Fibroblast of villous mesenchyme (primary cell): ENCODE data around the gene SRGAP3. TPM values are rescaled to one million over a fixed set of nuclear protein-coding genes. Genes with fewer than 3 reads are reported as not detected.

ENCODE experiments used
- DNase-seq: peaks from one replicate; pipeline ENCODE4 v3.0.0-alpha.2; 2010; ENCODE audit warnings: low read depth
- H3K4me3 ChIP-seq: 2 replicates; pipeline ENCODE4 v1.5.1; 2011; ENCODE audit warnings: low read depth, mild to moderate bottlenecking, low read length
- total RNA-seq: library from RNA; depleted of rRNA; stranded (reverse); fragments of >200 nt; gene quantifications from 2 replicates; pipeline ENCODE4 v1.2.3, GENCODE V29; 2012
- TF ChIP-seq, protein P1 (sequence below): IDR thresholded peaks from 2 replicates; pipeline ENCODE4 v1.5.1; 2012; ENCODE audit warnings: low read depth, mild to moderate bottlenecking, low read length; ENCODE audit not compliant: insufficient read depth

The SRGAP3 gene
- total RNA-seq, 1 donor, result 3.5 TPM

DNA sequence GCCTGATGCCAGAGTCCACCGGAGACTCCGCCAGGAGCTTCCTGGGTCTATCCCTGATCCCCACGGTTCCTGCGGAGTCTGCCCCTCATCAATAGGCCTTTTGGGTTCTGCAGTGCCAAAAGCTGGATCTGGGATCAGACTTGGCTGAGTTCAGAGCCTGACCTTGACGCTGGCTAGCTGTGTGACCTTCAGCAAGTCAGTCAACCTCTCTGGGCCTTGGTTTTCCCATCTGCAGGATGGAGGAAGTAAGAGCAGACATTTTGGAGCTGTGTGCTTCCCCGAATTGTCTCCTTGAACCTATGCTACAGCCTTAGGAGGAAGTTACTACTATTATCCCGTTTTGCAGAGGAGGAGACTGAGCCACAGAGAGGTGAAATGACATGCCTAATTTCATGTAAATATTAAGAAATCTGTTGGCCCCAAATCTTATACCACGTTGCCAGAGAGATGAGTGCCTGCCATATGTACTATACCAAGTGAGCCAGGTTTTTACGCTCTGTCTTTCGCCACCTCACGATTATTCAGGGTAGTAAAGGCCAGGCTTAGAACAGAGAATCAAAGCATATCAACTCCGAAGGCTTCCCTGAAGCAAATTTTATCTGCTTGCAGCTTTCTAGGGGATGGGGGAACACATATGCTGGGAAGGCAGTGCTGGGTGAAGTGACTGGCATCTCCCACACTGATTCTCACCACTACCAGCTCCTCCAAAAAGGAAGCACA, 112.5 kb downstream of the SRGAP3 start:
- no peak for DNase-seq
- TF ChIP-seq, protein P1, sequence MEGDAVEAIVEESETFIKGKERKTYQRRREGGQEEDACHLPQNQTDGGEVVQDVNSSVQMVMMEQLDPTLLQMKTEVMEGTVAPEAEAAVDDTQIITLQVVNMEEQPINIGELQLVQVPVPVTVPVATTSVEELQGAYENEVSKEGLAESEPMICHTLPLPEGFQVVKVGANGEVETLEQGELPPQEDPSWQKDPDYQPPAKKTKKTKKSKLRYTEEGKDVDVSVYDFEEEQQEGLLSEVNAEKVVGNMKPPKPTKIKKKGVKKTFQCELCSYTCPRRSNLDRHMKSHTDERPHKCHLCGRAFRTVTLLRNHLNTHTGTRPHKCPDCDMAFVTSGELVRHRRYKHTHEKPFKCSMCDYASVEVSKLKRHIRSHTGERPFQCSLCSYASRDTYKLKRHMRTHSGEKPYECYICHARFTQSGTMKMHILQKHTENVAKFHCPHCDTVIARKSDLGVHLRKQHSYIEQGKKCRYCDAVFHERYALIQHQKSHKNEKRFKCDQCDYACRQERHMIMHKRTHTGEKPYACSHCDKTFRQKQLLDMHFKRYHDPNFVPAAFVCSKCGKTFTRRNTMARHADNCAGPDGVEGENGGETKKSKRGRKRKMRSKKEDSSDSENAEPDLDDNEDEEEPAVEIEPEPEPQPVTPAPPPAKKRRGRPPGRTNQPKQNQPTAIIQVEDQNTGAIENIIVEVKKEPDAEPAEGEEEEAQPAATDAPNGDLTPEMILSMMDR, result no peak
- no peak overlapping the region for H3K4me3 ChIP-seq

DNA sequence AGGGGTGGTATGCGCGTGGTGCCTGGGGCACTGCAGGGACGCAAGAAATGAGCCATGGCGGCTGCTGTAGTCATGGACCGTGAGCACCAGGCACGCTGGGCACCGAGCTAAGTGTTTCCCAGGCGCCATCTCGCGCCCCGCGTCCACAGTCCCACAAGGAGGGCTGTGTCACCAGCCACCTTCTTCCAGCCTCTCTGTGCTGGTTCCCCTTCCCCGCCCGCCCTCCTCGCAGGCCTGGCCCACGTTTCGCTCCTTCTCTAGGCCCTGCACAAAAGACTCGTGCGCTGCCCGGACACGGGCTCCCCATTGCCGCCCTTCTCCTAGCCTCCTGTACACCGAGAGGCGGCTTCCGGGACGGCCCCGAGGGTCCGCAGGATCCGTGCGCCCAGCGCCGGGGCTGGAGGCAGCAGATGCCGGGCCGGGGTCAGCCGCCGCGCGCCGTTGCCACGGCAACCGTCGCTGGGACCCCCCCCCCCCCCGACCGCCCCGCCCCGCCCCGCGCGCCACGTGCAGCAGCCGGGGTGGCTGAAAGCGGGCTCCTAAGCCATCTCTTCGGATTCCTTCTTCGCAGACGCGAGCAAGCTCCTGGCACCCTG, 113.4 kb downstream of the SRGAP3 start:
- DNase-seq, result no peak
- H3K4me3 ChIP-seq, result no peak overlapping the region
- TF ChIP-seq, protein P1, result no peak

DNA sequence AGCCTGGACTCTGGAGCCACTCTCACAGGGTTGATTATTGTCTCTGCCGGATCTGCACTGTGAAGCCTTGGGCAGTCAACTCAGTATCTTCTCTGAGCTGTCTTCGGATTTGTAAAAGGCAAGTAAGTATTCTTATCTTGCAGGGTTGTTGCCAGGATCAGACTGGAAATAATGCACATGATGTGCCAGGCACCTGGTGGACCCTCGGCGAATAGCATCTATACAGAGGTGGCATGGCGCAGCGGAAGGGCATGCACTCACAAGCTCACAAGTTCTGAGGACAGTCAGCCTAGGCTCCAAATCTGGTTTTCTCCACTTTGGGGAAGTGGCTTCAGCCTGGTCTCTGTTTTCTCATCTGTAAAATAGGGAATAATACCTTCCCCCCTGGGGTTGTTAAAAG, 113.9 kb downstream of the SRGAP3 start:
- TF ChIP-seq, protein P1, result no peak
- H3K4me3 ChIP-seq, result no peak overlapping the region
- no peak for DNase-seq

DNA sequence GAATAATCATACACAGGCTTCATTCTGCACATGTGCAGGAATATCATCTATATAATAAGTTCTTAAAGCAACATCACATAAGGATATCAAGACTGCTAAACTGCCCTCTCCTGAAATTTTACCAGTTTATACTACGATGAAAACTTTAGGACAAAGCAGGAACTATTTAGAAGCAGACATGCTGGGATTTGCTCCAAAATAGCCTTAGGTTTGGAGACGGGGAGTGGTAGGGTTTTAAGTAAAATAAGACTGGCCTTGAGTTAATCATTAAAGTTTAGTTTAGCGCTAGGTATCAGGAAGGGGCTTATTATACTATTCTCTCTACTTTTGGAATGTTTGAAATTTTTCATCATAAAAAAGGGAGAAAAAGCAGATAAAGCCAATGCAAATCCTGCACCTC, 115.8 kb downstream of the SRGAP3 start:
- no peak for DNase-seq
- H3K4me3 ChIP-seq, result no peak overlapping the region
- TF ChIP-seq, protein P1, result no peak

DNA sequence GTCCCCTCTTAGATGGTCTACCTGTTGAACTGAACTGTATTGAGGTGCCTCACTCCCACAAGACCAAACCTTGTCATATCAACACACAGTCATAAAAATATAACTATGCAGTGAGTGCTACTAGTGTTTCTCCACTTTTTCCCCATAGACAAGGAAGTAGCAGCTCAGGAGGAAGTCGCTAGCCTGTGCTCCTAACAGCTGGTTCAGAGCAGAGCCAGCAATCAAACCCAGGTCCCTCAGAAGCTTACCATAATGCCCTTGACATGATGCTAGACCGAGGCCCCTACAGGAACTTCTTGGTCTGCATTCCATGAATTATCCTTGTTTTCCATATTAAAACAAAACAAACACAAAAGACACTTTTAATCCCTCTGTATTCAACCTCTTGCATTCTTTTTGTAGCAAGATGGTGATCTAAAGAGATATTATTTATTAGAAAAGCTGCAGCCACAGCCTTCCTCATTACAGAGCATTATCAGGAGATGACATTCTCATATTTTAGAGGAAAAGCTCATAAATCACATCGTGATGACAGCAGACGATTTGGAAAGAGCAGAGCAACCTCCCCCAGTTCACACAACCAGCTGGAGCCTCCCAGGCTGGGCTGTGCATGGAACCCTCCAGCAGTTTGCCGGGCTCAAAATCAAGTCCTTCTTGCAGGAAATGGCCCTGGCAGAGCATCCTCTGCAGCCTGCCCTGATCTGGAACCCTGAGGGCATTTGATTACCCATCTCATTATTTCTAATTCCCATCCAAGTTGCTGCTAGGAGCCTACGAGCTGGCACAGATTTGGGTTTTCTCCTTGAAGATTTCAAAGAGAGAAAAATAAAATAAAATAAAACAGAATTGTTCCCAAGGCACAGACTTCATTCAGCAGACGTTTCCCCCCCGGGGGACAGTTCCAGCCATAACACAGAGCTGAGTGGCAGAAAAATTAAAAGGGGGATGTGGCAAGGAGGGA, 118.8 kb downstream of the SRGAP3 start:
- TF ChIP-seq, protein P1, result no peak
- DNase-seq, result no peak
- no peak overlapping the region for H3K4me3 ChIP-seq

DNA sequence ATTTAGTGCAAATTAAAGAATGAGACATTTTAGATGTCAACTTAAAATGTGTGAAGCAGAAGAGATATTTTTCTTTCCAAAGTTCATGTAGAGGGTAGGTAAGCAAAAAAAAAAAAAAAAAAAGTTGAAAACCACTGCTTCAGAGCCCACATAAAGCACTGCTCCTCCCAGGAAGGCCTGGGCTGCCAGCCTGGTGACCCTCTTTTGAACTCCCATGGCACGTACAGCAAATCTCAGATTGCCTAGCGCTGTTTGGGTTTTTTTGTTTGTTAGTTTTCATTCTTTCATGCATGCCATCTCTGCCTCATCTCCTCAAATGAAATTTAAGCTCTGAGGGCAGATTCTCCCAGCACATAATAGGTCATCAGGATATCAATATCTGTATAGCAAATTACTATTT, 120.1 kb downstream of the SRGAP3 start:
- no peak overlapping the region for H3K4me3 ChIP-seq
- TF ChIP-seq, protein P1, result no peak
- no peak for DNase-seq
